Right lobe of liver (tissue), 6 donors: ENCODE results near the gene DHX38. TPM values are rescaled to one million over a fixed set of nuclear protein-coding genes. Genes with fewer than 3 reads are reported as not detected.

Experiments
- ATAC-seq, 4 donors: fragments of 200-7000 bp; cut with Tn5 transposase; one replicate each; pipeline ENCODE4 v1.9.1; 2020; ENCODE audit warnings: mild to moderate bottlenecking in 4 of 4, moderate library complexity in 4 of 4
- DNase-seq, 3 donors: peaks; one replicate each; pipeline ENCODE4 v3.0.0-alpha.2; 2020
- H3K27ac ChIP-seq, 3 donors: fragments of 200-600 bp; one replicate each; pipeline ENCODE4 v1.8.0; 2022
- H3K27me3 ChIP-seq, 2 donors: fragments of 200-600 bp; one replicate each; pipeline ENCODE4 v1.8.0; 2022
- H3K36me3 ChIP-seq, 4 donors: fragments of 200-600 bp; sonication (generic) in 1 of 4; one replicate each; pipeline versions ENCODE4 v1.5.1 to v1.8.0; 2017 to 2022; ENCODE audit warnings: control low read depth in 1 of 4
- H3K4me1 ChIP-seq, 4 donors: fragments of 200-600 bp; sonication (generic) in 1 of 4; one replicate each; pipeline versions ENCODE4 v1.5.1 to v1.8.0; 2017 to 2022; ENCODE audit warnings: control low read depth in 1 of 4
- H3K4me3 ChIP-seq, 3 donors: fragments of 200-600 bp; one replicate each; pipeline ENCODE4 v1.8.0; 2022
- H3K9me3 ChIP-seq, 4 donors: fragments of 200-600 bp; sonication (generic) in 1 of 4; one replicate each; pipeline versions ENCODE4 v1.5.1 to v1.8.0; 2017 to 2022; ENCODE audit warnings: control low read depth in 1 of 4
- POLR2A ChIP-seq: fragments of 450-650 bp; IDR thresholded peaks from one replicate; pipeline ENCODE4 v1.6.1; 2017; ENCODE audit warnings: antibody characterized with exemption, mild to moderate bottlenecking
- WGBS: methylation state at CpG from one replicate; pipeline ENCODE4 v1.1.6; 2018; ENCODE audit warnings: low coverage, low lambda C conversion rate; ENCODE audit not compliant: insufficient coverage; ENCODE audit errors: missing lambda C conversion rate; 5-methylcytosine and 5-hydroxymethylcytosine counted together
- intact Hi-C, 2 donors: fragments of 100-400 bp; cut with DNase I; formaldehyde crosslinking; loops; one replicate each; pipeline versions ENCODE4 v1.11.2 to v1.14.1; 2022
- total RNA-seq, 6 experiments: library from RNA; depleted of rRNA in 2 of 6; stranded (reverse); fragments of >200 nt in 2 of 6; fragmentation: NEBNext Ultra II Directional in 3 of 6; extraction: Animal tissue kit (Norgen Biotek cat#: 25700) in 3 of 6; gene quantifications; one replicate each; pipeline versions ENCODE4 v1.1.0 to v1.2.4, GENCODE V29; 2016 to 2023
- TF ChIP-seq, protein P1 (sequence below), 4 donors: fragments of 200-600 bp in 3 of 4; fragments of 450-650 bp in 1 of 4; IDR thresholded peaks; one replicate each; pipeline versions ENCODE4 v1.5.1 to v1.8.0; 2016 to 2022; ENCODE audit warnings: antibody characterized with exemption in 4 of 4, mild to moderate bottlenecking in 2 of 4
- donor health status: DM: no; HTN: yes; CAD: no.
- donor health status: DM: no; HTN: no; CAD: no.
- donor health status: DM: no; HTN: no; CAD: no.
- donor health status: DM: no; HTN: yes; CAD: no.
- donor health status: DM: no; HTN: yes; CAD: no.

DHX38 gene
- total RNA-seq, 6 experiments from 2014 or later: 22.2 to 29.8 (median 23.3) TPM

DNA sequence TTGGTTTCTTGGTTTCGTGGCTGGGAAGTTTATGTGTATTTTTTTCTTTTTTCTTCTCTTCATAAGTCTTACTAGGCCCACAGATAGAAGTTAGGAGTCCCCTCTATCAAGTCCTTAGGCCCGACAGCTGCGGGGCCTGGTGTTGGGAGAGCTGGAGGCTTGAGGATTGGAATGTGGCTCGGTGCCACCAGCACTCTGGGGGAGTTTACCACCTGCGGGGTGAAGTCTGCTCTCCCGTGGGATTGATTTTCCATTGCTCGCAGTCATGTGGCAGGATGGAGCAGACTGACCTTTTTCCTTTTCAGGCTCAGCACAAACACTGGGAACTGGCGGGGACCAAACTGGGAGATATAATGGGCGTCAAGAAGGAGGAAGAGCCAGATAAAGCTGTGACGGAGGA lies 7.5 kb downstream of the DHX38 start:
- H3K9me3 ChIP-seq: no peaks in the 10 kb centered on the region
- no peak overlapping the region for H3K4me3 ChIP-seq
- ATAC-seq (no peak), DNase-seq (no peak)
- no peaks in the 10 kb centered on the region for H3K27me3 ChIP-seq
- 66% methylated on average over 8 of the region's 10 CpGs for WGBS
- intact Hi-C loops: loop anchor here in 1 of 2 donors (5.0 kb wide), 1 partner anchor 34 kb away; no protein-coding TSS in a partner anchor
- H3K36me3 ChIP-seq: peaks cover 13 to 98% (median 59%) of the 10 kb centered on the region in 4 donors
- H3K4me1 ChIP-seq: no peaks in the 10 kb centered on the region
- TF ChIP-seq, protein P1, sequence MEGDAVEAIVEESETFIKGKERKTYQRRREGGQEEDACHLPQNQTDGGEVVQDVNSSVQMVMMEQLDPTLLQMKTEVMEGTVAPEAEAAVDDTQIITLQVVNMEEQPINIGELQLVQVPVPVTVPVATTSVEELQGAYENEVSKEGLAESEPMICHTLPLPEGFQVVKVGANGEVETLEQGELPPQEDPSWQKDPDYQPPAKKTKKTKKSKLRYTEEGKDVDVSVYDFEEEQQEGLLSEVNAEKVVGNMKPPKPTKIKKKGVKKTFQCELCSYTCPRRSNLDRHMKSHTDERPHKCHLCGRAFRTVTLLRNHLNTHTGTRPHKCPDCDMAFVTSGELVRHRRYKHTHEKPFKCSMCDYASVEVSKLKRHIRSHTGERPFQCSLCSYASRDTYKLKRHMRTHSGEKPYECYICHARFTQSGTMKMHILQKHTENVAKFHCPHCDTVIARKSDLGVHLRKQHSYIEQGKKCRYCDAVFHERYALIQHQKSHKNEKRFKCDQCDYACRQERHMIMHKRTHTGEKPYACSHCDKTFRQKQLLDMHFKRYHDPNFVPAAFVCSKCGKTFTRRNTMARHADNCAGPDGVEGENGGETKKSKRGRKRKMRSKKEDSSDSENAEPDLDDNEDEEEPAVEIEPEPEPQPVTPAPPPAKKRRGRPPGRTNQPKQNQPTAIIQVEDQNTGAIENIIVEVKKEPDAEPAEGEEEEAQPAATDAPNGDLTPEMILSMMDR (IDR thresholded peaks at IDR 0.05): no peak
- no peak overlapping the region for H3K27ac ChIP-seq

DNA sequence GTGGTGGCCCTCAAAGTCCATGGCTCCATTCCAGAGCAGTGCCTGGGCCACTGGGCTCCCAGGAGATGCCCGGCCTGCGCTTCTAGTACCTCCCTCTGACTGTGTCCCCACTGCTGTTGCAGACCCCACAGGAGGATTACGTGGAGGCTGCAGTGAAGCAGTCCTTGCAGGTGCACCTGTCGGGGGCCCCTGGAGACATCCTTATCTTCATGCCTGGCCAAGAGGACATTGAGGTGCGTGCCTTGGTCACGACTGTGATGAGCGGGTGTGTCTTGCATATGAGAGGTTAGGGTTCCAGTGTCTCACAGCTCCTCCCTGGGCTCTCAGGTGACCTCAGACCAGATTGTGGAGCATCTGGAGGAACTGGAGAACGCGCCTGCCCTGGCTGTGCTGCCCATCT lies 11.3 kb downstream of the DHX38 start:
- TF ChIP-seq, protein P1 (IDR thresholded peaks at IDR 0.05): no peak
- no peak for TF ChIP-seq POLR2A
- WGBS: 93% methylated on average over 3 of the region's 9 CpGs
- intact Hi-C loops: loop anchor here in 1 of 2 donors (5.0 kb wide), 1 partner anchor 38 kb away; no protein-coding TSS in a partner anchor
- DNase-seq: no peak
- no peaks in the 10 kb centered on the region for H3K4me1 ChIP-seq
- ATAC-seq: peak in 1 of 4 donors; percentile 12
- H3K27me3 ChIP-seq: no peaks in the 10 kb centered on the region
- H3K36me3 ChIP-seq: peaks cover 11 to 100% (median 75%) of the 10 kb centered on the region in 4 donors
- no peaks in the 10 kb centered on the region for H3K9me3 ChIP-seq
- H3K4me3 ChIP-seq: no peak overlapping the region
- no peak overlapping the region for H3K27ac ChIP-seq

DNA sequence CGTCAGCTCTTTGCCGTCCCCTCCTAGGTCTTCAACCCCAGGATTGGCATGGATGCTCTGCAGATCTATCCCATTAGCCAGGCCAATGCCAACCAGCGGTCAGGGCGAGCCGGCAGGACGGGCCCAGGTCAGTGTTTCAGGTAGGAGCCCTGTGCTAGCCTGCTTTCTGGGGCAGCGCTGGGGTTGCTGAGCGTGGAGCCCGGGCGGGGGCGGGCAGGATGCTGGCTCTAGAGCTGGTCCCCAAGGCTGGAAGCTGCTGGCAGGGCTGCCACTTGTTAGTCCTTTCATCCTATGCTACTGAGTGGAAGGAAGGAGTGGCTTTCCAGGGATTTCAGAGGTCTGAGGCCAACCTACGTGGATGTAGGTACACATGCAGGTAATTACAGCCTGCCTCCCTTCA lies 12.3 kb downstream of the DHX38 start:
- H3K36me3 ChIP-seq: peaks cover 8 to 99% (median 74%) of the 10 kb centered on the region in 4 donors
- 96% methylated on average over 9 of the region's 12 CpGs for WGBS
- TF ChIP-seq, protein P1 (IDR thresholded peaks at IDR 0.05): no peak
- TF ChIP-seq POLR2A: no peak
- no peak overlapping the region for H3K4me3 ChIP-seq
- no peak for ATAC-seq
- no peak for DNase-seq
- H3K27me3 ChIP-seq: no peaks in the 10 kb centered on the region
- no peaks in the 10 kb centered on the region for H3K4me1 ChIP-seq
- H3K9me3 ChIP-seq: no peaks in the 10 kb centered on the region
- no peak overlapping the region for H3K27ac ChIP-seq
- intact Hi-C loops: no loop called here

DNA sequence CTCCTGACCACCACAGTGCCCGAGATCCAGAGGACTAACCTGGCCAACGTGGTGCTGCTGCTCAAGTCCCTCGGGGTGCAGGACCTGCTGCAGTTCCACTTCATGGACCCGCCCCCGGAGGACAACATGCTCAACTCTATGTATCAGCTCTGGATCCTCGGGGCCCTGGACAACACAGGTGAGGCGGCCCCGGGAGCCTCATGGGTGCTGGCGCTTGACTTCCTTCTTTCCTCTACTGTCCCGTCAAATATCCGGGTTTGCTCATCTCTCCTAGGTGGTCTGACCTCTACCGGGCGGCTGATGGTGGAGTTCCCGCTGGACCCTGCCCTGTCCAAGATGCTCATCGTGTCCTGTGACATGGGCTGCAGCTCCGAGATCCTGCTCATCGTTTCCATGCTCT lies 13.7 kb downstream of the DHX38 start:
- H3K4me1 ChIP-seq: no peaks in the 10 kb centered on the region
- TF ChIP-seq POLR2A: no peak
- TF ChIP-seq, protein P1 (IDR thresholded peaks at IDR 0.05): no peak
- no peaks in the 10 kb centered on the region for H3K9me3 ChIP-seq
- no peak overlapping the region for H3K4me3 ChIP-seq
- intact Hi-C loops: no loop called here
- WGBS: 93% methylated on average over 9 of the region's 17 CpGs
- DNase-seq (no peak), ATAC-seq (no peak)
- no peaks in the 10 kb centered on the region for H3K27me3 ChIP-seq
- H3K27ac ChIP-seq: no peak overlapping the region
- H3K36me3 ChIP-seq: peaks cover 8 to 99% (median 73%) of the 10 kb centered on the region in 4 donors
